Measurements from ENCODE around the gene PTPRN2. TPM values are rescaled to one million over a fixed set of nuclear protein-coding genes. Genes with fewer than 3 reads are reported as not detected.
"Not testable (repeated sequence)": the region's sequence is repeated elsewhere in the genome, so short reads cannot be mapped to it uniquely, and the experiment has no call there.

Gene PTPRN2
- total RNA-seq, 1 experiment from 2014 or later, result 1.1 TPM

GRCh38 chr7:158332516-158332915 lies 255.1 kb downstream of the PTPRN2 start:
- H3K36me3 ChIP-seq (ENCODE audit: control insufficient read depth, insufficient read depth, low read length); in situ Hi-C loops (cut with HindIII; ENCODE audit: low pct_unique_long_range_greater_than_20kb, low sequenced_read_pairs); BruUV-seq (replicated peaks); DNase-seq (ENCODE audit: low read depth, low spot score); H3K27ac ChIP-seq (ENCODE audit: low read length); ATAC-seq; intact Hi-C loops (cut with micrococcal nuclease; ENCODE audit: unreplicated experiment); H3K4me3 ChIP-seq (ENCODE audit: low read depth in 2 of 2, low read length in 2 of 2); CTCF ChIA-PET; H3K27me3 ChIP-seq (ENCODE audit: control insufficient read depth, insufficient read depth, low read length); H3K9me3 ChIP-seq (ENCODE audit: control insufficient read depth, insufficient read depth, low read depth, low read length); POLR2A ChIA-PET; H3K4me1 ChIP-seq (ENCODE audit: control insufficient read depth, insufficient read depth, low read length): not testable (repeated sequence)

DNA sequence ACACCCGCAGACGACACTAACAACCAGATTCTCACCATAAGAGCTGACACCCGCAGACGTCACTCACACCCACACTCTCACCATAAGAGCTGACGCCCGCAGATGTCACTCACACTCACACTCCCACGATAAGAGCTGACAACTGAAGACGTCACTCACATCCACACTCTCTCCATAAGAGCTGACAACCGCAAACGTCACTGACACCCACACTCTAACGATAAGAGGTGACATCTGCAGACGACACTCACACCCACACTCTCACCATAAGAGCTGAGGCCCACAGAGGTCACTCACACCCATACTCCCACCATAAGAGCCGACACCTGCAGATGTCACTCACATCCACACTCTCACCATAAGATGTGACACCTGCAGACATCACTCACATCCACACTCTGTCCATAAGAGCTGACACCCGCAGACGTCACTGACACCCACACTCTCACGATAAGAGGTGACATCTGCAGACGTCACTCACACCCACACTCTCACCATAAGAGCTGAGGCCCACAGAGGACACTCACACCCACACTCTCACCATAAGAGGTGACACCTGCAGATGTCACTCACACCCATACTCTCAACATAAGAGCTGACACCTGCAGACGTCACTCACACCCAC lies 255.7 kb downstream of the PTPRN2 start:
- in situ Hi-C loops (cut with HindIII; ENCODE audit: low pct_unique_long_range_greater_than_20kb, low sequenced_read_pairs); H3K27me3 ChIP-seq (ENCODE audit: control insufficient read depth, insufficient read depth, low read length); H3K36me3 ChIP-seq (ENCODE audit: control insufficient read depth, insufficient read depth, low read length); H3K9me3 ChIP-seq (ENCODE audit: control insufficient read depth, insufficient read depth, low read depth, low read length); H3K4me1 ChIP-seq (ENCODE audit: control insufficient read depth, insufficient read depth, low read length); BruUV-seq (replicated peaks); intact Hi-C loops (cut with micrococcal nuclease; ENCODE audit: unreplicated experiment); ATAC-seq; H3K27ac ChIP-seq (ENCODE audit: low read length); POLR2A ChIA-PET; DNase-seq (ENCODE audit: low read depth, low spot score); CTCF ChIA-PET; H3K4me3 ChIP-seq (ENCODE audit: low read depth in 2 of 2, low read length in 2 of 2): not testable (repeated sequence)

- no peaks in the 10 kb centered on the region; the same call in 1 of the 2 replicates for H3K9me3 ChIP-seq (ENCODE audit: control insufficient read depth, insufficient read depth, low read depth, low read length)
- no TSS peak for BruUV-seq (replicated peaks)
- no peak for ATAC-seq
- ChIA-PET CTCF (no interaction called here), POLR2A (no interaction called here)
- no peak for DNase-seq (ENCODE audit: low read depth, low spot score)
- intact Hi-C loops (cut with micrococcal nuclease; ENCODE audit: unreplicated experiment), result no loop called here
- no peak overlapping the region for H3K27ac ChIP-seq (ENCODE audit: low read length)
- H3K36me3 ChIP-seq (ENCODE audit: control insufficient read depth, insufficient read depth, low read length), result no peaks in the 10 kb centered on the region
- H3K27me3 ChIP-seq (ENCODE audit: control insufficient read depth, insufficient read depth, low read length), result no peaks in the 10 kb centered on the region
- no peak for TF ChIP-seq TCF7L2 (IDR thresholded peaks at IDR 0.05; ENCODE audit: low read depth, low read length)
- TF ChIP-seq SIN3A (IDR thresholded peaks at IDR 0.05; ENCODE audit: borderline replicate concordance, insufficient read depth, low read depth, low read length), result no peak
- no peaks in the 10 kb centered on the region for H3K4me1 ChIP-seq (ENCODE audit: control insufficient read depth, insufficient read depth, low read length)
- in situ Hi-C loops (cut with HindIII; ENCODE audit: low pct_unique_long_range_greater_than_20kb, low sequenced_read_pairs), result no loop called here
- no peak overlapping the region for H3K4me3 ChIP-seq (ENCODE audit: low read depth in 2 of 2, low read length in 2 of 2)
Observed at GRCh38 chr7:158329686-158330085, 257.9 kb downstream of the PTPRN2 start.

- ATAC-seq, result no peak
- TF ChIP-seq POLR2AphosphoS5 (IDR thresholded peaks at IDR 0.05; ENCODE audit: low read depth, low read length), result no peak
- TF ChIP-seq CTCF (IDR thresholded peaks at IDR 0.05), result no peak
- TF ChIP-seq TCF7L2 (IDR thresholded peaks at IDR 0.05; ENCODE audit: low read depth, low read length), result no peak
- TF ChIP-seq SIN3A (IDR thresholded peaks at IDR 0.05; ENCODE audit: borderline replicate concordance, insufficient read depth, low read depth, low read length), result no peak
- no peak for TF ChIP-seq REST (IDR thresholded peaks at IDR 0.05; ENCODE audit: insufficient read depth in 1 of 2, low read depth in 2 of 2, low read length in 1 of 2)
- in situ Hi-C loops (cut with HindIII; ENCODE audit: low pct_unique_long_range_greater_than_20kb, low sequenced_read_pairs), result no loop called here
- Histone ChIP-seq H3K27ac (ENCODE audit: low read length) (no peak overlapping the region), H3K27me3 (ENCODE audit: control insufficient read depth, insufficient read depth, low read length) (no peaks in the 10 kb centered on the region), H3K9me3 (ENCODE audit: control insufficient read depth, insufficient read depth, low read depth, low read length) (no peaks in the 10 kb centered on the region; the same call in 1 of the 2 replicates), H3K4me3 (ENCODE audit: low read depth in 2 of 2, low read length in 2 of 2) (no peak overlapping the region), H3K4me1 (ENCODE audit: control insufficient read depth, insufficient read depth, low read length) (no peaks in the 10 kb centered on the region), H3K36me3 (ENCODE audit: control insufficient read depth, insufficient read depth, low read length) (no peaks in the 10 kb centered on the region)
- POLR2A ChIA-PET, result no interaction called here
- no peak for DNase-seq (ENCODE audit: low read depth, low spot score)
- intact Hi-C loops (cut with micrococcal nuclease; ENCODE audit: unreplicated experiment), result no loop called here
- CTCF ChIA-PET, result no interaction called here
- no TSS peak for BruUV-seq (replicated peaks)
Observed at GRCh38 chr7:158329014-158329610, 258.5 kb downstream of the PTPRN2 start.
